PC-3 (cell line): ENCODE results near the gene HDX. TPM values are rescaled to one million over a fixed set of nuclear protein-coding genes. Genes with fewer than 3 reads are reported as not detected.
"Not testable (repeated sequence)": the region's sequence is repeated elsewhere in the genome, so short reads cannot be mapped to it uniquely, and the experiment has no call there.

Experiments
- ATAC-seq: fragments of 200-7000 bp; cut with Tn5 transposase; 2 replicates; pipeline ENCODE4 v1.9.1; 2020; ENCODE audit warnings: mild to moderate bottlenecking, moderate library complexity
- Bru-seq: library from RNA; stranded (reverse); fragments of 400-500 nt; gene quantifications from one replicate; lab custom pipeline; 2021; lab: Mats Ljungman, UMichigan
- BruChase-seq, 2 experiments: library from RNA; stranded (reverse); fragments of 400-500 nt; gene quantifications; one replicate each; lab custom pipeline; 2021; lab: Mats Ljungman, UMichigan
- BruUV-seq: library from RNA; stranded (reverse); fragments of 400-500 nt; replicated peaks from 2 replicates; lab custom pipeline; 2021; lab: Mats Ljungman, UMichigan
- CTCF ChIA-PET: fragments of 300-600 bp; sonication (Branson Sonifier 250); formaldehyde crosslinking; loops from one replicate; lab custom pipeline; 2022; ENCODE audit warnings: antibody characterized with exemption; lab: Charles Lee
- POLR2A ChIA-PET: fragments of 300-600 bp; sonication (Branson Sonifier 250); formaldehyde crosslinking; loops from one replicate; lab custom pipeline; 2022; ENCODE audit warnings: antibody characterized with exemption; ENCODE audit not compliant: unreplicated experiment; lab: Charles Lee
- DNase-seq: peaks from one replicate; pipeline ENCODE4 v3.0.0-alpha.2; 2015
- H2AFZ ChIP-seq: fragments of 300-600 bp; sonication (generic); 2 replicates; pipeline ENCODE4 v1.6.0; 2016; ENCODE audit warnings: antibody characterized with exemption, low read length
- H3F3A ChIP-seq: fragments of 300-600 bp; sonication (generic); one replicate; pipeline ENCODE4 v1.6.0; 2017; ENCODE audit warnings: antibody characterized with exemption, low read length, control low read depth, mild to moderate bottlenecking; ENCODE audit not compliant: unreplicated experiment
- H3K27ac ChIP-seq: fragments of 300-600 bp; sonication (generic); 2 replicates; pipeline ENCODE4 v1.5.1; 2016; ENCODE audit warnings: mild to moderate bottlenecking, low read length
- H3K27me3 ChIP-seq: fragments of 300-600 bp; sonication (generic); 2 replicates; pipeline ENCODE4 v1.6.1; 2016; ENCODE audit warnings: low read length, mixed read lengths
- H3K36me3 ChIP-seq: fragments of 300-600 bp; sonication (generic); 2 replicates; pipeline ENCODE4 v1.6.1; 2016; ENCODE audit warnings: low read depth, mixed run types, low read length, mixed read lengths
- H3K4me1 ChIP-seq: fragments of 300-600 bp; sonication (generic); 2 replicates; pipeline ENCODE4 v1.5.1; 2016; ENCODE audit warnings: low read length; ENCODE audit not compliant: insufficient read depth
- H3K4me2 ChIP-seq: fragments of 300-600 bp; sonication (generic); 2 replicates; pipeline ENCODE4 v1.6.0; 2016; ENCODE audit warnings: low read length
- H3K4me3 ChIP-seq: fragments of 300-600 bp; sonication (generic); 2 replicates; pipeline ENCODE4 v1.5.1; 2016; ENCODE audit warnings: mild to moderate bottlenecking, low read length, mixed read lengths
- H3K79me2 ChIP-seq: fragments of 300-600 bp; sonication (generic); 2 replicates; pipeline ENCODE4 v1.6.1; 2017; ENCODE audit warnings: low read length, mixed read lengths
- H3K9ac ChIP-seq: fragments of 300-600 bp; sonication (generic); 2 replicates; pipeline ENCODE4 v1.6.0; 2016; ENCODE audit warnings: mild to moderate bottlenecking, low read length
- H3K9me2 ChIP-seq: fragments of 300-600 bp; sonication (generic); replicated peaks from 2 replicates; pipeline ENCODE4 v1.6.1; 2016; ENCODE audit warnings: mixed run types, low read length, mixed read lengths
- H3K9me3 ChIP-seq: fragments of 300-600 bp; sonication (generic); 2 replicates; pipeline ENCODE4 v1.6.1; 2016; ENCODE audit warnings: low read length, mixed read lengths
- H4K20me1 ChIP-seq: fragments of 300-600 bp; sonication (generic); 2 replicates; pipeline ENCODE4 v1.6.1; 2016; ENCODE audit warnings: low read length, mixed read lengths
- EZH2 ChIP-seq: fragments of 300-600 bp; sonication (generic); IDR thresholded peaks from one replicate; pipeline ENCODE4 v1.6.1; 2017; ENCODE audit warnings: antibody characterized with exemption, mild to moderate bottlenecking, low read length; ENCODE audit not compliant: unreplicated experiment
- EZH2phosphoT487 ChIP-seq: fragments of 300-600 bp; sonication (generic); IDR thresholded peaks from 2 replicates; pipeline ENCODE4 v1.6.1; 2018; ENCODE audit warnings: mild to moderate bottlenecking, antibody characterized with exemption, low read length, borderline replicate concordance
- intact Hi-C: fragments of 100-400 bp; cut with micrococcal nuclease; formaldehyde crosslinking; loops from 2 replicates; pipeline ENCODE4 v1.9.0; 2023
- long read RNA-seq: library from polyadenylated mRNA; unstranded; transcript quantifications from one replicate; pipeline ENCODE4 v2.0.0, GENCODE V29; 2021; ENCODE audit not compliant: unreplicated experiment
- total RNA-seq: library from RNA; depleted of rRNA; stranded (reverse); fragments of >200 nt; gene quantifications from 2 replicates; pipeline ENCODE4 v1.2.3, GENCODE V29; 2014; rRNA removed
- TF ChIP-seq, protein P1 (sequence below): fragments of 300-600 bp; sonication (generic); conservative IDR thresholded peaks from 2 replicates; pipeline ENCODE4 v1.5.1; 2017; ENCODE audit warnings: antibody characterized with exemption, low read depth, mild to moderate bottlenecking, low read length

Gene HDX, protein sequence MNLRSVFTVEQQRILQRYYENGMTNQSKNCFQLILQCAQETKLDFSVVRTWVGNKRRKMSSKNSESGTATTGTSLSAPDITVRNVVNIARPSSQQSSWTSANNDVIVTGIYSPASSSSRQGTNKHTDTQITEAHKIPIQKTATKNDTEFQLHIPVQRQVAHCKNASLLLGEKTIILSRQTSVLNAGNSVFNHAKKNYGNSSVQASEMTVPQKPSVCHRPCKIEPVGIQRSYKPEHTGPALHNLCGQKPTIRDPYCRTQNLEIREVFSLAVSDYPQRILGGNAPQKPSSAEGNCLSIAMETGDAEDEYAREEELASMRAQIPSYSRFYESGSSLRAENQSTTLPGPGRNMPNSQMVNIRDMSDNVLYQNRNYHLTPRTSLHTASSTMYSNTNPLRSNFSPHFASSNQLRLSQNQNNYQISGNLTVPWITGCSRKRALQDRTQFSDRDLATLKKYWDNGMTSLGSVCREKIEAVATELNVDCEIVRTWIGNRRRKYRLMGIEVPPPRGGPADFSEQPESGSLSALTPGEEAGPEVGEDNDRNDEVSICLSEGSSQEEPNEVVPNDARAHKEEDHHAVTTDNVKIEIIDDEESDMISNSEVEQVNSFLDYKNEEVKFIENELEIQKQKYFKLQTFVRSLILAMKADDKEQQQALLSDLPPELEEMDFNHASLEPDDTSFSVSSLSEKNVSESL
- total RNA-seq (2.8 and 3.4 TPM in 2 replicates), Bru-seq, nascent RNA (percentile 58 among the genes with signal in this experiment), BruChase-seq, experiment 1, labeled RNA remaining after a 6-hour chase (percentile 47 among the genes with signal in this experiment), BruChase-seq, experiment 2, labeled RNA remaining after a 2-hour chase (percentile 56 among the genes with signal in this experiment)
- long read RNA-seq, full-length matches to known transcripts = 1 of 13 reads
- long read RNA-seq, partial matches to known transcripts = 5 of 13 reads
- long read RNA-seq, other reads (novel, unspliced or antisense) = 7 of 13 reads

DNA sequence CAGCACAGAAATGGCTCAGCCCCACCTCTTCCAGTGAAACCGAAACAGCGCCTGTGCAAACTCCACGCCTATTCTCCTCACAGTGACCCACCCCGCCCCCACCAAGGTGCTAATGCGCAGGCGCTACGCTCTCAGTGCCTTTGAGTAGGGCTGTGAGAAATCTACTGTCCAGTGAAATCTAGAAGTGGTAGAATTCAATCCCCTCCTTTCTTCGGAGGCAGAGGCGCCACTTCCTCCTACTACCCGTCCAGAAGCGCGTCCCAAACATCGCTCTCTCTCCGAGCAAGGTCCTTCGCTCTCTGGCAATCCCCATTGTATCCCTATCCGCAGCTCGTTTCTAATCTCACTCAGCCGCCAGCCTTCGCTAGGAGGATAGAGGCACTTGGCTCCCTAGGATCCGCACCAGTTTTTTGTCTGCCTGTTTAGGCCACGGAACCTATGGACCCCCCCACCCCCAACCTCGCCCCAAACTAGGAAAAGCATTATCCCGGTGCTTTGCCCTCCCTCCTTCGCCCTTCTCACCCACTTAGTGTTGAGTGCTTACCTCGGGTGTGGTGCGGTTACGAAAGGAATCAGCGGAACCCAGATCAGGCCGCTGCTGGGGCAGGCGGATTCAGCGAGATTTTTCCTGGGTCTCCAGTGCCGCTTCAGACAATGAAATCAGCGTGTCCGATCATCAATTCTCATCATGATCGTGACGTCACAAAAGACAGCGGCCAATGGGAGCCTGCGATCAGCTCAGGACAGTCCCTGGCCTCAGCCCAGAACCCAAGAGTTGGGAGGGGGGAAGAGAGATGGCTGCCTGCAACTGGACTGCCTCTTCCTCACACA, at the start of gene HDX:
HDX (minus strand) TSS at position 656 of the 831 bp plus-strand sequence. CDS start 27,056 bp downstream, outside the sequence.
- intact Hi-C loops = loop anchor here (1.0 to 5.0 kb wide), 3 partner anchors 60 to 315 kb away; no protein-coding TSS in a partner anchor
- ATAC-seq (peak; percentile 96), DNase-seq (peak; percentile 80)
- Histone ChIP-seq H3K79me2 (no peaks in the 10 kb centered on the region), H2AFZ (peak within 1 kb of the TSS; percentile 98), H3K9me2 (no peaks in the 10 kb centered on the region), H3K9me3 (no peaks in the 10 kb centered on the region), H3F3A (no peaks in the 10 kb centered on the region), H3K9ac (peak within 1 kb of the TSS; percentile 82), H3K4me2 (peak within 1 kb of the TSS; percentile 88), H3K27ac (peak within 1 kb of the TSS; percentile 70), H3K4me3 (peak within 1 kb of the TSS; percentile 80), H3K36me3 (no peaks in the 10 kb centered on the region), H4K20me1 (no peaks in the 10 kb centered on the region), H3K4me1 (no peaks in the 10 kb centered on the region), H3K27me3 (no peaks in the 10 kb centered on the region)
- BruUV-seq = TSS peak; percentile 95
- ChIA-PET POLR2A (no interaction called here), CTCF (no interaction called here)
- TF ChIP-seq, protein P1, sequence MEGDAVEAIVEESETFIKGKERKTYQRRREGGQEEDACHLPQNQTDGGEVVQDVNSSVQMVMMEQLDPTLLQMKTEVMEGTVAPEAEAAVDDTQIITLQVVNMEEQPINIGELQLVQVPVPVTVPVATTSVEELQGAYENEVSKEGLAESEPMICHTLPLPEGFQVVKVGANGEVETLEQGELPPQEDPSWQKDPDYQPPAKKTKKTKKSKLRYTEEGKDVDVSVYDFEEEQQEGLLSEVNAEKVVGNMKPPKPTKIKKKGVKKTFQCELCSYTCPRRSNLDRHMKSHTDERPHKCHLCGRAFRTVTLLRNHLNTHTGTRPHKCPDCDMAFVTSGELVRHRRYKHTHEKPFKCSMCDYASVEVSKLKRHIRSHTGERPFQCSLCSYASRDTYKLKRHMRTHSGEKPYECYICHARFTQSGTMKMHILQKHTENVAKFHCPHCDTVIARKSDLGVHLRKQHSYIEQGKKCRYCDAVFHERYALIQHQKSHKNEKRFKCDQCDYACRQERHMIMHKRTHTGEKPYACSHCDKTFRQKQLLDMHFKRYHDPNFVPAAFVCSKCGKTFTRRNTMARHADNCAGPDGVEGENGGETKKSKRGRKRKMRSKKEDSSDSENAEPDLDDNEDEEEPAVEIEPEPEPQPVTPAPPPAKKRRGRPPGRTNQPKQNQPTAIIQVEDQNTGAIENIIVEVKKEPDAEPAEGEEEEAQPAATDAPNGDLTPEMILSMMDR = no peak
- TF ChIP-seq EZH2phosphoT487 (no peak), EZH2 (no peak)

DNA sequence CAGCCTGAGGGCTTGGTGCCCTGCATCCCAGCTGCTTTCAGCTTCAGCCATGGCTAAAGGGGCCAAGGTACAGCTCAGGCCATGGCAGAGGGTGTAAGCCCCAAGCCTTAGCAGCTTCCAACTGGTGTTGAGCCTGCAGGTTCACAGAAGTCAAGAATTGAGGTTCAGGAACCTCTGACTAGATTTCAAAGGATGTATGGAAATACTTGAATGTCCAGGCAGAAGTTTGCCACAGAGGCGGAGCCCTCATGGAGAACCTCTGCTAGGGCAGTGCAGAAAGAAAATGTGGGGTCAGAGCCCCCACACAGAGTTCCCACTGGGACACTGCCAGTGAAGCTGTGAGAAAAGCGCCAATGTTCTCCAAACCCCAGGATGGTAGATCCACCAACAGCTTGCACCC, 39.1 kb upstream of the HDX start:
- H4K20me1 ChIP-seq, CTCF ChIA-PET, H3K4me1 ChIP-seq, BruUV-seq, POLR2A ChIA-PET, H3F3A ChIP-seq, intact Hi-C loops, H3K79me2 ChIP-seq, H2AFZ ChIP-seq, H3K27ac ChIP-seq, H3K9me3 ChIP-seq, H3K4me2 ChIP-seq, H3K36me3 ChIP-seq, H3K4me3 ChIP-seq, H3K9ac ChIP-seq, H3K27me3 ChIP-seq, ATAC-seq, DNase-seq, H3K9me2 ChIP-seq: not testable (repeated sequence)

DNA sequence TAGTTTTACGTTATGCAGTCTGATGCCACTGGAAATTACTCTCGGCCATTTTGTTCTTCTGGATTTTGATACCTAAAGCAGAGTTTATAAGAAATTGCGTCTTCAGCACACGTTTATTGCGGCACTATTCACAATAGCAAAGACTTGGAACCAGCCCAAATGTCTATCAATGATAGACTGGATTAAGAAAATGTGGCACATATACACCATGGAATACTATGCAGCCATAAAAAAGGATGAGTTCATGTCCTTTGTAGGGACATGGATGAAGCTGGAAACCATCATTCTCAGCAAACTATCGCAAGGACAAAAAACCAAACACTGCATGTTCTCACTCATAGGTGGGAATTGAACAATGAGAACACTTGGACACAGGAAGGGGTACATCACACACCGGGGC, 35.4 kb upstream of the HDX start:
- H4K20me1 ChIP-seq, CTCF ChIA-PET, H3K9me2 ChIP-seq, H3K27ac ChIP-seq, H3K9me3 ChIP-seq, H3K4me1 ChIP-seq, POLR2A ChIA-PET, H3K27me3 ChIP-seq, intact Hi-C loops, H3K79me2 ChIP-seq, H3K9ac ChIP-seq, H3K4me3 ChIP-seq, H2AFZ ChIP-seq, DNase-seq, ATAC-seq, H3F3A ChIP-seq, BruUV-seq, H3K4me2 ChIP-seq, H3K36me3 ChIP-seq: not testable (repeated sequence)
